ENCODE data around the gene OLA1. TPM values are rescaled to one million over a fixed set of nuclear protein-coding genes. Genes with fewer than 3 reads are reported as not detected.

OLA1 gene
- polyA plus RNA-seq, 1 of the 3 experiments (the other 2 are of a cell fraction): 46.9 TPM

DNA sequence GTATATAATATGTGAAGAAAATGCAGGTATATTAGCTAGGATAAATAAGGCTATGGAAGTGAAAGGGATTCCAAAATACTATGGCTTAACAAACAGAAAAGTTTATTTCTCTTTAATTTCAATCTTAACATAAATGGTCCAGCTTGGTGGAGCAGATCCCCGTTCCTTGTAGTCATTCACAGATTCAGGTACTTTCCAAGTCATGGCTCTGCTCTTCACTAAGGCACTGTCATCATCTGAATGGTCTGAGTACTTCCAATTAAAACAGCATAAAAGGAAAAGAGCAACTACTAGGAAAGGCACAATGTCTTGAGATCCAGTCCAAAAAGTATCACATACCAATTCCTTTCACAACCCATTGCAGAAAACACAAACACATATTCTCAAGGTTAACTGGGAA lies 63.4 kb downstream of the OLA1 start:
- WGBS (ENCODE audit: low lambda C conversion rate): 100% methylated on average over 1 of the region's 1 CpG
- no peak overlapping the region for H3K9ac ChIP-seq
- H3K36me3 ChIP-seq (replicated peaks in 1 of 2; ENCODE audit: control insufficient read depth in 1 of 2, insufficient read depth in 2 of 2, low read length in 1 of 2): peaks cover 7 to 19% of the 10 kb centered on the region in 2 experiments
- H4K20me1 ChIP-seq (ENCODE audit: insufficient read depth): no peaks in the 10 kb centered on the region
- no peak overlapping the region for H3K4me3 ChIP-seq (ENCODE audit: low read depth in 2 of 2, low read length in 1 of 2)
- POLR2A ChIA-PET: no interaction called here
- H3K9me3 ChIP-seq: no peaks in the 10 kb centered on the region
- H3K27me3 ChIP-seq (ENCODE audit: insufficient read depth): no peaks in the 10 kb centered on the region
- no peak overlapping the region for H3K4me2 ChIP-seq
- TF ChIP-seq RAD21 (IDR thresholded peaks at IDR 0.05; ENCODE audit: low read length) (no peak), POLR2AphosphoS5 (IDR thresholded peaks at IDR 0.05; ENCODE audit: low read depth, low read length) (no peak), RFX5 (IDR thresholded peaks at IDR 0.05; ENCODE audit: low read length) (no peak), MEF2A (IDR thresholded peaks at IDR 0.05; ENCODE audit: borderline replicate concordance, low read depth) (no peak), GATA2 (CRISPR knock-in tag; IDR thresholded peaks at IDR 0.05) (no peak), TAF1 (IDR thresholded peaks at IDR 0.05; ENCODE audit: borderline replicate concordance, low read depth, low read length) (no peak), YY1 (IDR thresholded peaks at IDR 0.05; ENCODE audit: low read depth) (no peak), FOXM1 (IDR thresholded peaks at IDR 0.05; ENCODE audit: low read depth) (no peak), MXI1 (IDR thresholded peaks at IDR 0.05; ENCODE audit: low read depth, low read length) (no peak), RXRA (IDR thresholded peaks at IDR 0.05; ENCODE audit: borderline replicate concordance, low read depth) (no peak)
- TF ChIP-seq, protein P1, sequence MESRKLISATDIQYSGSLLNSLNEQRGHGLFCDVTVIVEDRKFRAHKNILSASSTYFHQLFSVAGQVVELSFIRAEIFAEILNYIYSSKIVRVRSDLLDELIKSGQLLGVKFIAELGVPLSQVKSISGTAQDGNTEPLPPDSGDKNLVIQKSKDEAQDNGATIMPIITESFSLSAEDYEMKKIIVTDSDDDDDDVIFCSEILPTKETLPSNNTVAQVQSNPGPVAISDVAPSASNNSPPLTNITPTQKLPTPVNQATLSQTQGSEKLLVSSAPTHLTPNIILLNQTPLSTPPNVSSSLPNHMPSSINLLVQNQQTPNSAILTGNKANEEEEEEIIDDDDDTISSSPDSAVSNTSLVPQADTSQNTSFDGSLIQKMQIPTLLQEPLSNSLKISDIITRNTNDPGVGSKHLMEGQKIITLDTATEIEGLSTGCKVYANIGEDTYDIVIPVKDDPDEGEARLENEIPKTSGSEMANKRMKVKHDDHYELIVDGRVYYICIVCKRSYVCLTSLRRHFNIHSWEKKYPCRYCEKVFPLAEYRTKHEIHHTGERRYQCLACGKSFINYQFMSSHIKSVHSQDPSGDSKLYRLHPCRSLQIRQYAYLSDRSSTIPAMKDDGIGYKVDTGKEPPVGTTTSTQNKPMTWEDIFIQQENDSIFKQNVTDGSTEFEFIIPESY (IDR thresholded peaks at IDR 0.05; ENCODE audit: borderline replicate concordance, low read depth): no peak
- TF ChIP-seq, protein P2, sequence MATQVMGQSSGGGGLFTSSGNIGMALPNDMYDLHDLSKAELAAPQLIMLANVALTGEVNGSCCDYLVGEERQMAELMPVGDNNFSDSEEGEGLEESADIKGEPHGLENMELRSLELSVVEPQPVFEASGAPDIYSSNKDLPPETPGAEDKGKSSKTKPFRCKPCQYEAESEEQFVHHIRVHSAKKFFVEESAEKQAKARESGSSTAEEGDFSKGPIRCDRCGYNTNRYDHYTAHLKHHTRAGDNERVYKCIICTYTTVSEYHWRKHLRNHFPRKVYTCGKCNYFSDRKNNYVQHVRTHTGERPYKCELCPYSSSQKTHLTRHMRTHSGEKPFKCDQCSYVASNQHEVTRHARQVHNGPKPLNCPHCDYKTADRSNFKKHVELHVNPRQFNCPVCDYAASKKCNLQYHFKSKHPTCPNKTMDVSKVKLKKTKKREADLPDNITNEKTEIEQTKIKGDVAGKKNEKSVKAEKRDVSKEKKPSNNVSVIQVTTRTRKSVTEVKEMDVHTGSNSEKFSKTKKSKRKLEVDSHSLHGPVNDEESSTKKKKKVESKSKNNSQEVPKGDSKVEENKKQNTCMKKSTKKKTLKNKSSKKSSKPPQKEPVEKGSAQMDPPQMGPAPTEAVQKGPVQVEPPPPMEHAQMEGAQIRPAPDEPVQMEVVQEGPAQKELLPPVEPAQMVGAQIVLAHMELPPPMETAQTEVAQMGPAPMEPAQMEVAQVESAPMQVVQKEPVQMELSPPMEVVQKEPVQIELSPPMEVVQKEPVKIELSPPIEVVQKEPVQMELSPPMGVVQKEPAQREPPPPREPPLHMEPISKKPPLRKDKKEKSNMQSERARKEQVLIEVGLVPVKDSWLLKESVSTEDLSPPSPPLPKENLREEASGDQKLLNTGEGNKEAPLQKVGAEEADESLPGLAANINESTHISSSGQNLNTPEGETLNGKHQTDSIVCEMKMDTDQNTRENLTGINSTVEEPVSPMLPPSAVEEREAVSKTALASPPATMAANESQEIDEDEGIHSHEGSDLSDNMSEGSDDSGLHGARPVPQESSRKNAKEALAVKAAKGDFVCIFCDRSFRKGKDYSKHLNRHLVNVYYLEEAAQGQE (IDR thresholded peaks at IDR 0.05; ENCODE audit: low read depth, low read length): no peak
- TF ChIP-seq, protein P3, sequence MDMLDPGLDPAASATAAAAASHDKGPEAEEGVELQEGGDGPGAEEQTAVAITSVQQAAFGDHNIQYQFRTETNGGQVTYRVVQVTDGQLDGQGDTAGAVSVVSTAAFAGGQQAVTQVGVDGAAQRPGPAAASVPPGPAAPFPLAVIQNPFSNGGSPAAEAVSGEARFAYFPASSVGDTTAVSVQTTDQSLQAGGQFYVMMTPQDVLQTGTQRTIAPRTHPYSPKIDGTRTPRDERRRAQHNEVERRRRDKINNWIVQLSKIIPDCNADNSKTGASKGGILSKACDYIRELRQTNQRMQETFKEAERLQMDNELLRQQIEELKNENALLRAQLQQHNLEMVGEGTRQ (IDR thresholded peaks at IDR 0.05; ENCODE audit: borderline replicate concordance, low read depth, low read length): no peak
- no peak overlapping the region for H3K27ac ChIP-seq (ENCODE audit: low read depth in 2 of 2, low read length in 1 of 2)
- no peaks in the 10 kb centered on the region for H3F3A ChIP-seq (replicated peaks; ENCODE audit: insufficient read depth)
- no peak for DNase-seq
- no peaks in the 10 kb centered on the region; the same call in 1 of the 2 replicates for H3K9me2 ChIP-seq
- H2AFZ ChIP-seq (ENCODE audit: low read depth): no peak overlapping the region
- CTCF ChIA-PET: no interaction called here
- peaks cover 0 to 15% of the 10 kb centered on the region in 2 experiments; a peak in 2 of 4 replicates for H3K4me1 ChIP-seq (ENCODE audit: control insufficient read depth in 1 of 2, insufficient read depth in 2 of 2, low read depth in 1 of 2, low read length in 1 of 2)
- H3K79me2 ChIP-seq (ENCODE audit: insufficient read depth): peaks cover 43% of the 10 kb centered on the region
